GM12892 (cell line): ENCODE results near the gene FMN2.

Source experiments
- POLR2A ChIP-seq: IDR thresholded peaks from 2 replicates; pipeline ENCODE4 v1.6.1; 2011; ENCODE audit warnings: low read depth, low read length, control low read depth
- TAF1 ChIP-seq: IDR thresholded peaks from 2 replicates; pipeline ENCODE4 v1.6.1; 2011; ENCODE audit warnings: low read depth, mild to moderate bottlenecking, control low read depth, low read length, borderline replicate concordance

DNA sequence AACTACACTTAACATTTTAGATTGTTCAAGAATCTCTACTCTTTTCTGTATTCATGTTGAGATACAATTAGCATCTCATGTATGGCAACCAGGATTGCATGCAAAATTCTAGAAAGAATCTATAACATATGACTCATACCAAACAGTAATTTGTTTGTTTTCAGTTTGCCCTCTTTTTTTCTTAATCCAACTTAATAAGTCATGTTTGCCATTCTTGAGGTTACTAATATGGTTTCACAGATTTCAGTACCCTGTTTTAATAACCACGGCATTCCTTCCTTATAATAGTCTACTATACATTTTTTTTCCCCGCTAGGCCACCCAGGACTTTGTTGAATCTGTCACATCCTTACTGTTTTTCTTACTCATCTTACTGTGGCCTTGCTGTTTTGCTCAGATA lies 140.8 kb downstream of the FMN2 start:
- no peak for TF ChIP-seq TAF1
- no peak for TF ChIP-seq POLR2A
